ENCODE results near the gene PABPC1L. TPM values are rescaled to one million over a fixed set of nuclear protein-coding genes. Genes with fewer than 3 reads are reported as not detected.
A peak's percentile ranks its signal among the peaks of the same experiment; 100 is the strongest.

PABPC1L gene
- total RNA-seq, 2 donors from 2014 or later, result 129 to 142 TPM

DNA sequence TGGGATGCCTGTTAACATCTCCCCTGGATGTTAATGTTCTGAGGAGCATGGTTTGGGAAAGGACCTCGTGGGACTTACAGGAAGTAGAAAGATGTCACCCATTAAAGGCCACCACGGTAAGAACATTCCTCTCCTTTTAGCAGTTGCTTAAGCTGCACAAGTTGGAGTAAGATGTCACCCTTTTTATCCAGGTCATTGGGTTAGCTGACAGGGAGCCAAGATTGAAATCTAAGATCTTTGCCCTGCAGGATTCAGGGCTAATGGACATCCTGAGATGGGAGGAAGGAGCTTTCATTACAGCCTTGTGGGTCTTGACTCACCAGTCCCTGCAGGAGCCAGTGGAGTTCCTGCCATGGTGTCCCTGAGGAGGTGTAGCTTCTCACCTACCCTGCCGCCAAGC, 22.1 kb downstream of the PABPC1L start:
- WGBS, 2 experiments (ENCODE audit: insufficient coverage in 1 of 2, insufficient read length in 1 of 2), result 89 to 95% methylated on average over 2 to 3 of the region's 3 CpGs
- H3K9me3 Mint-ChIP-seq, result no peaks in the 10 kb centered on the region
- H3K27ac Mint-ChIP-seq, result no peak overlapping the region
- no peak overlapping the region for H3K4me3 ChIP-seq (ENCODE audit: low read length)
- TF ChIP-seq, protein P1, sequence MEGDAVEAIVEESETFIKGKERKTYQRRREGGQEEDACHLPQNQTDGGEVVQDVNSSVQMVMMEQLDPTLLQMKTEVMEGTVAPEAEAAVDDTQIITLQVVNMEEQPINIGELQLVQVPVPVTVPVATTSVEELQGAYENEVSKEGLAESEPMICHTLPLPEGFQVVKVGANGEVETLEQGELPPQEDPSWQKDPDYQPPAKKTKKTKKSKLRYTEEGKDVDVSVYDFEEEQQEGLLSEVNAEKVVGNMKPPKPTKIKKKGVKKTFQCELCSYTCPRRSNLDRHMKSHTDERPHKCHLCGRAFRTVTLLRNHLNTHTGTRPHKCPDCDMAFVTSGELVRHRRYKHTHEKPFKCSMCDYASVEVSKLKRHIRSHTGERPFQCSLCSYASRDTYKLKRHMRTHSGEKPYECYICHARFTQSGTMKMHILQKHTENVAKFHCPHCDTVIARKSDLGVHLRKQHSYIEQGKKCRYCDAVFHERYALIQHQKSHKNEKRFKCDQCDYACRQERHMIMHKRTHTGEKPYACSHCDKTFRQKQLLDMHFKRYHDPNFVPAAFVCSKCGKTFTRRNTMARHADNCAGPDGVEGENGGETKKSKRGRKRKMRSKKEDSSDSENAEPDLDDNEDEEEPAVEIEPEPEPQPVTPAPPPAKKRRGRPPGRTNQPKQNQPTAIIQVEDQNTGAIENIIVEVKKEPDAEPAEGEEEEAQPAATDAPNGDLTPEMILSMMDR (conservative IDR thresholded peaks at IDR 0.05), result no peak
- H3K9me3 ChIP-seq (ENCODE audit: control insufficient read depth, low read length), result no peaks in the 10 kb centered on the region
- H3K4me1 Mint-ChIP-seq, result peaks cover 6% of the 10 kb centered on the region
- no peaks in the 10 kb centered on the region for H3K27me3 ChIP-seq (ENCODE audit: control insufficient read depth, insufficient read depth, low read length, poor library complexity, severe bottlenecking)
- no peak for DNase-seq
- no peaks in the 10 kb centered on the region for H3K4me1 ChIP-seq (ENCODE audit: control insufficient read depth, insufficient read depth, low read length)
- no peak overlapping the region for H3K9ac ChIP-seq (ENCODE audit: extremely low read depth, low read length, poor library complexity, severe bottlenecking)
- peaks cover 45% of the 10 kb centered on the region for H3K36me3 ChIP-seq (ENCODE audit: control insufficient read depth, insufficient read depth, low read length)
- peaks cover 55% of the 10 kb centered on the region for H3K36me3 Mint-ChIP-seq (ENCODE audit: low read depth)
- no peak overlapping the region for H3K4me3 Mint-ChIP-seq
- H3K27ac ChIP-seq (ENCODE audit: low read depth, low read length), result no peak overlapping the region
- H3K27me3 Mint-ChIP-seq (ENCODE audit: insufficient read depth), result no peaks in the 10 kb centered on the region

DNA sequence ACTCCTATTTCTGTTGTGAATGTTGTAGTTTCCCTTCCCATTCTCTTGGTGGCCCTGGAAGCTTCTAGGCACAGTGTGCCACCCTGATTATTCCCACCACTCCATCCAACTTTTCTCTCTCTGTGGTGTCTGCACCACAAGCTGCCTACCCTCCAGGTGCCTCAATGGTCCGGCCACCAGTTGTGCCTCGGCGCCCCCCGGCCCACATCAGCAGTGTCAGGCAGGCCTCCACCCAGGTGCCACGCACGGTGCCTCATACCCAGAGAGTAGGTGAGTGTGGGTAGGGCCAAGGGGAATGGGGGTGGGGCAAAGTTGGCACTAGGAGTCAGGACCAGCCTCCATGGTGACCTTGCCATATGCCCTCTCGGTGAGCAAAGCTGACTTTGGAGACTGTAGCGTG, 23.1 kb downstream of the PABPC1L start:
- Histone ChIP-seq H3K9ac (ENCODE audit: extremely low read depth, low read length, poor library complexity, severe bottlenecking) (no peak overlapping the region), H3K36me3 (ENCODE audit: control insufficient read depth, insufficient read depth, low read length) (peaks cover 55% of the 10 kb centered on the region), H3K9me3 (ENCODE audit: control insufficient read depth, low read length) (no peaks in the 10 kb centered on the region), H3K27me3 (ENCODE audit: control insufficient read depth, insufficient read depth, low read length, poor library complexity, severe bottlenecking) (no peaks in the 10 kb centered on the region), H3K27ac (ENCODE audit: low read depth, low read length) (no peak overlapping the region), H3K4me3 (ENCODE audit: low read length) (no peak overlapping the region), H3K4me1 (ENCODE audit: control insufficient read depth, insufficient read depth, low read length) (no peaks in the 10 kb centered on the region)
- no peak overlapping the region for H3K4me3 Mint-ChIP-seq
- H3K4me1 Mint-ChIP-seq, result peaks cover 7% of the 10 kb centered on the region
- H3K27ac Mint-ChIP-seq, result no peak overlapping the region
- peaks cover 65% of the 10 kb centered on the region for H3K36me3 Mint-ChIP-seq (ENCODE audit: low read depth)
- TF ChIP-seq, protein P1 (conservative IDR thresholded peaks at IDR 0.05), result no peak
- no peaks in the 10 kb centered on the region for H3K9me3 Mint-ChIP-seq
- 96 to 100% methylated on average over 2 to 8 of the region's 8 CpGs for WGBS, 2 experiments (ENCODE audit: insufficient coverage in 1 of 2, insufficient read length in 1 of 2)
- H3K27me3 Mint-ChIP-seq (ENCODE audit: insufficient read depth), result no peaks in the 10 kb centered on the region
- DNase-seq, result no peak

DNA sequence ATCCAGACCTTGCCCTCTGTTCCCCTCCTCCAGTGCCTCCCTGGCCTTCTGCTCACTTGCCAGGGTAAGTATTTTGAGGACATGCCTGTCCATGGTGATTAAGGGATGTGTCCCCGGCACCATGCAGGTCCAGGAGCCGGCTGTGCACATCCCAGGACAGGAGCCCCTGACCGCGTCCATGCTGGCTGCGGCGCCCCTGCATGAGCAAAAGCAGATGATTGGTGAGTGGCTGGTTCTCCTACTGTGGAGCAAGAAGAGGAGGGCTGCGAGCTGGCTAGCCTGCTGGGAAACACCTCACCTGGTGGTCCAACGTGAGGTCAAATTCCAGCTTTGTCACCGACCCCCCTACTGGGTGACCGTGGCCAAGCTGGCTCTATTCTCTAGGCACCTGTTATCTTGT, 26.6 kb downstream of the PABPC1L start:
- no peaks in the 10 kb centered on the region for H3K9me3 Mint-ChIP-seq
- WGBS, 2 experiments (ENCODE audit: insufficient coverage in 1 of 2, insufficient read length in 1 of 2), result 92% methylated on average over 2 to 10 of the region's 10 CpGs
- H3K36me3 Mint-ChIP-seq (ENCODE audit: low read depth), result peaks cover 70% of the 10 kb centered on the region
- TF ChIP-seq, protein P1 (conservative IDR thresholded peaks at IDR 0.05), result no peak
- H3K4me3 Mint-ChIP-seq, result no peak overlapping the region
- Histone ChIP-seq H3K9ac (ENCODE audit: extremely low read depth, low read length, poor library complexity, severe bottlenecking) (no peak overlapping the region), H3K4me3 (ENCODE audit: low read length) (no peak overlapping the region), H3K27me3 (ENCODE audit: control insufficient read depth, insufficient read depth, low read length, poor library complexity, severe bottlenecking) (no peaks in the 10 kb centered on the region), H3K36me3 (ENCODE audit: control insufficient read depth, insufficient read depth, low read length) (peaks cover 88% of the 10 kb centered on the region), H3K9me3 (ENCODE audit: control insufficient read depth, low read length) (no peaks in the 10 kb centered on the region), H3K4me1 (ENCODE audit: control insufficient read depth, insufficient read depth, low read length) (peaks cover 4% of the 10 kb centered on the region), H3K27ac (ENCODE audit: low read depth, low read length) (no peak overlapping the region)
- DNase-seq, result no peak
- H3K27me3 Mint-ChIP-seq (ENCODE audit: insufficient read depth), result no peaks in the 10 kb centered on the region
- H3K27ac Mint-ChIP-seq, result peak overlapping the region; percentile 67
- H3K4me1 Mint-ChIP-seq, result peaks cover 12% of the 10 kb centered on the region
